Measurements from ENCODE around the gene SRGAP1.

DNA sequence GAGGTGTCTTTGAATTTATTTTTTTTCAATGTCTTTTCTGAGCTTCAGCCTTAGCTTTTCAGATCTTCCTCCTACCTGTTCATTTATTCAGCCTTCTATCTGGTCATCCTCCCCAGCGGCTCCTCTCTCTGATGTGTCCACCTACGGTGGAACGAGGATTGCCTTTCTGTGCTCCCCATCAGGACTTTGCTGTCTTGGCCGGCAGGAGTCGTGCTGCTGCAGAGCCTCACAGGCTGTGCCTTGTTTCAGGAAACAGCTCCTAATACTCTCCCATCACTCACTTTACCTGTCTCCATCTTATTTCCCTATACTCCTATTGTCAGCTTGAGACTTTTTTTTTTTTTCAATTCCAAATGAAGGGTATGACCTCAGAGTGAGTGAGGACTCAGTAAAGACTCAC is 300.7 kb downstream of the SRGAP1 start:
- TF ChIP-seq, protein P1, sequence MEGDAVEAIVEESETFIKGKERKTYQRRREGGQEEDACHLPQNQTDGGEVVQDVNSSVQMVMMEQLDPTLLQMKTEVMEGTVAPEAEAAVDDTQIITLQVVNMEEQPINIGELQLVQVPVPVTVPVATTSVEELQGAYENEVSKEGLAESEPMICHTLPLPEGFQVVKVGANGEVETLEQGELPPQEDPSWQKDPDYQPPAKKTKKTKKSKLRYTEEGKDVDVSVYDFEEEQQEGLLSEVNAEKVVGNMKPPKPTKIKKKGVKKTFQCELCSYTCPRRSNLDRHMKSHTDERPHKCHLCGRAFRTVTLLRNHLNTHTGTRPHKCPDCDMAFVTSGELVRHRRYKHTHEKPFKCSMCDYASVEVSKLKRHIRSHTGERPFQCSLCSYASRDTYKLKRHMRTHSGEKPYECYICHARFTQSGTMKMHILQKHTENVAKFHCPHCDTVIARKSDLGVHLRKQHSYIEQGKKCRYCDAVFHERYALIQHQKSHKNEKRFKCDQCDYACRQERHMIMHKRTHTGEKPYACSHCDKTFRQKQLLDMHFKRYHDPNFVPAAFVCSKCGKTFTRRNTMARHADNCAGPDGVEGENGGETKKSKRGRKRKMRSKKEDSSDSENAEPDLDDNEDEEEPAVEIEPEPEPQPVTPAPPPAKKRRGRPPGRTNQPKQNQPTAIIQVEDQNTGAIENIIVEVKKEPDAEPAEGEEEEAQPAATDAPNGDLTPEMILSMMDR (IDR thresholded peaks at IDR 0.05): no peak
- TF ChIP-seq REST (IDR thresholded peaks at IDR 0.05; ENCODE audit: insufficient read depth in 1 of 2, low read depth in 2 of 2, low read length in 1 of 2): no peak
